Keratinocyte (primary cell): ENCODE data around the gene NT5DC3. TPM values are rescaled to one million over a fixed set of nuclear protein-coding genes. Genes with fewer than 3 reads are reported as not detected.

Experiments
- DNase-seq: peaks from one replicate; pipeline ENCODE4 v3.0.0-alpha.2; 2011; ENCODE audit warnings: low read depth, missing footprints, low spot score
- FAIRE-seq: peaks from 2 replicates; lab custom pipeline; 2011; peaks lifted over from hg19 to GRCh38; lab: Jason Lieb, UNC
- H2AFZ ChIP-seq: 2 replicates; pipeline ENCODE4 v1.6.0; 2012; ENCODE audit warnings: low read length, control low read depth, inconsistent platforms; ENCODE audit not compliant: control insufficient read depth
- H3K27ac ChIP-seq: 2 replicates; pipeline ENCODE4 v1.5.1; 2011; ENCODE audit warnings: low read length; ENCODE audit not compliant: control insufficient read depth, insufficient read depth
- H3K27me3 ChIP-seq: 3 replicates; pipeline ENCODE4 v1.6.0; 2011; ENCODE audit warnings: low read length; ENCODE audit not compliant: control insufficient read depth, insufficient read depth; ENCODE audit errors: extremely low read depth
- H3K36me3 ChIP-seq, 2 experiments: 2 replicates in 1 of 2; 3 replicates in 1 of 2; pipeline ENCODE4 v1.5.1; 2011; ENCODE audit warnings: low read length in 2 of 2, mild to moderate bottlenecking in 1 of 2; ENCODE audit not compliant: control insufficient read depth in 2 of 2, insufficient read depth in 2 of 2; ENCODE audit errors: extremely low read depth in 1 of 2
- H3K4me1 ChIP-seq: 3 replicates; pipeline ENCODE4 v1.5.1; 2011; ENCODE audit warnings: low read length; ENCODE audit not compliant: control insufficient read depth, insufficient read depth; ENCODE audit errors: extremely low read depth
- H3K4me2 ChIP-seq: 3 replicates; pipeline ENCODE4 v1.6.0; 2011; ENCODE audit warnings: low read depth, low read length; ENCODE audit not compliant: control insufficient read depth, insufficient read depth; ENCODE audit errors: extremely low read depth
- H3K4me3 ChIP-seq, 3 experiments: fragments of 200-600 bp in 1 of 3; sonication (generic) in 1 of 3; 2 replicates in 2 of 3; 3 replicates in 1 of 3; pipeline ENCODE4 v1.5.1; 2011 to 2016; ENCODE audit warnings: low read length in 3 of 3, mild to moderate bottlenecking in 3 of 3, control low read depth in 2 of 3, inconsistent platforms in 1 of 3, low read depth in 1 of 3, mixed read lengths in 1 of 3, mixed run types in 1 of 3, moderate library complexity in 1 of 3; ENCODE audit not compliant: control insufficient read depth in 2 of 3, insufficient read depth in 2 of 3; ENCODE audit errors: extremely low read depth in 1 of 3
- H3K79me2 ChIP-seq: 2 replicates; pipeline ENCODE4 v1.6.0; 2012; ENCODE audit warnings: low read length; ENCODE audit not compliant: control insufficient read depth, insufficient read depth
- H3K9ac ChIP-seq: 3 replicates; pipeline ENCODE4 v1.6.0; 2011; ENCODE audit warnings: low read length; ENCODE audit not compliant: control insufficient read depth, insufficient read depth; ENCODE audit errors: extremely low read depth
- H3K9me1 ChIP-seq: 3 replicates; pipeline ENCODE4 v1.6.0; 2011; ENCODE audit warnings: low read length; ENCODE audit not compliant: control insufficient read depth, insufficient read depth; ENCODE audit errors: extremely low read depth
- H3K9me3 ChIP-seq: 2 replicates; pipeline ENCODE4 v1.5.1; 2012; ENCODE audit warnings: low read depth, low read length; ENCODE audit not compliant: control insufficient read depth
- H4K20me1 ChIP-seq: 3 replicates; pipeline ENCODE4 v1.6.0; 2011; ENCODE audit warnings: low read length; ENCODE audit not compliant: control insufficient read depth, insufficient read depth; ENCODE audit errors: extremely low read depth
- EZH2 ChIP-seq: IDR thresholded peaks from one replicate; pipeline ENCODE4 v1.6.1; 2012; ENCODE audit warnings: inconsistent platforms, mild to moderate bottlenecking, low read length, moderate library complexity
- dilution Hi-C: fragments of 300-500 bp; cut with MboI; formaldehyde crosslinking; loops from one replicate; pipeline ENCODE4 v1.7.0; 2020; ENCODE audit warnings: low sequenced_read_pairs; ENCODE audit not compliant: extremely low pct_ligation_motif_present
- polyA plus RNA-seq, 5 experiments: library from polyadenylated mRNA; depleted of rRNA in 3 of 5; stranded (reverse) in 3 of 5; stranded (forward) in 1 of 5; unstranded in 1 of 5; fragments of >200 nt; gene quantifications; 1 replicate in 1 of 5; 2 replicates in 3 of 5; 3 replicates in 1 of 5; pipeline versions ENCODE4 v1.2.1 to v1.2.3, GENCODE V29; 2011 to 2012; ENCODE audit warnings: missing spikeins in 2 of 5, low read depth in 1 of 5, low replicate concordance in 1 of 5
- TF ChIP-seq, protein P1 (sequence below), 3 experiments: IDR thresholded peaks in 1 of 3; conservative IDR thresholded peaks in 1 of 3; optimal IDR thresholded peaks in 1 of 3; 2 replicates in 2 of 3; 3 replicates in 1 of 3; pipeline versions ENCODE3 to v1.5.1; 2011; ENCODE audit warnings: low read length in 3 of 3, mild to moderate bottlenecking in 3 of 3, moderate library complexity in 2 of 3, control low read depth in 1 of 3, inconsistent platforms in 1 of 3; ENCODE audit not compliant: insufficient read depth in 2 of 3; ENCODE audit errors: extremely low read depth in 1 of 3

The NT5DC3 gene
- polyA plus RNA-seq, 1 donor (not counting 4 experiments of a cell fraction or from before 2014, with no cell fraction given): 12.8 TPM

GRCh38 chr12:103766028-103766427 lies 75.0 kb downstream of the NT5DC3 start:
- Histone ChIP-seq H3K4me1 (no peaks in the 10 kb centered on the region), H3K79me2 (no peaks in the 10 kb centered on the region), H3K27me3 (no peaks in the 10 kb centered on the region), H3K4me2 (no peak overlapping the region), H3K4me3 (no peak overlapping the region), H3K36me3 (peaks cover 31 to 47% of the 10 kb centered on the region in 2 experiments), H3K27ac (no peak overlapping the region), H3K9me1 (no peaks in the 10 kb centered on the region), H2AFZ (no peak overlapping the region), H3K9ac (no peak overlapping the region), H4K20me1 (no peaks in the 10 kb centered on the region), H3K9me3 (no peaks in the 10 kb centered on the region)
- no peak for FAIRE-seq
- TF ChIP-seq, protein P1, sequence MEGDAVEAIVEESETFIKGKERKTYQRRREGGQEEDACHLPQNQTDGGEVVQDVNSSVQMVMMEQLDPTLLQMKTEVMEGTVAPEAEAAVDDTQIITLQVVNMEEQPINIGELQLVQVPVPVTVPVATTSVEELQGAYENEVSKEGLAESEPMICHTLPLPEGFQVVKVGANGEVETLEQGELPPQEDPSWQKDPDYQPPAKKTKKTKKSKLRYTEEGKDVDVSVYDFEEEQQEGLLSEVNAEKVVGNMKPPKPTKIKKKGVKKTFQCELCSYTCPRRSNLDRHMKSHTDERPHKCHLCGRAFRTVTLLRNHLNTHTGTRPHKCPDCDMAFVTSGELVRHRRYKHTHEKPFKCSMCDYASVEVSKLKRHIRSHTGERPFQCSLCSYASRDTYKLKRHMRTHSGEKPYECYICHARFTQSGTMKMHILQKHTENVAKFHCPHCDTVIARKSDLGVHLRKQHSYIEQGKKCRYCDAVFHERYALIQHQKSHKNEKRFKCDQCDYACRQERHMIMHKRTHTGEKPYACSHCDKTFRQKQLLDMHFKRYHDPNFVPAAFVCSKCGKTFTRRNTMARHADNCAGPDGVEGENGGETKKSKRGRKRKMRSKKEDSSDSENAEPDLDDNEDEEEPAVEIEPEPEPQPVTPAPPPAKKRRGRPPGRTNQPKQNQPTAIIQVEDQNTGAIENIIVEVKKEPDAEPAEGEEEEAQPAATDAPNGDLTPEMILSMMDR (optimal IDR thresholded peaks at IDR 0.05 in 1 of 3, IDR thresholded peaks at IDR 0.05 in 1 of 3, conservative IDR thresholded peaks at IDR 0.05 in 1 of 3; ENCODE audit: extremely low read depth in 1 of 3, insufficient read depth in 2 of 3, low read length in 3 of 3): no peak
- no peak for TF ChIP-seq EZH2
- dilution Hi-C loops: no loop called here
- DNase-seq: no peak

DNA sequence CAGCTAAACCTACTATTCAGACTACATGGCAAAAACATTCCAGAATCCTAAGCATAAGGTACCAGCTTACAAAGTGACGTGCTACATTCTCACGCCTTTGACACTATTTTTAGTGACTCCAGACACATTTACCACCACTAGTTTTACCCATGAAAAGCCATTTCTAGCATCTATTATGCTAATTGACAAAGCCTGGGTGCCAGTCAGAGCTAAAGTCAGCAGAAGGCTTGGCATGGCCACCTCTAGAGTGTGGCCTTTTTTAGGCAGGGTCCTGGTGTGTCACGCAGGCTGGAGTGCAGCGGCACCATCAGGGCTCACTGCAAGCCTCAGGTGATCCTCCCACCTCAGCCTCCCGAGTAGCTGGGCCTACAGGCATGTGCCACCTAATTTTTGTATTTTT lies 75.7 kb downstream of the NT5DC3 start:
- H3K79me2 ChIP-seq: no peaks in the 10 kb centered on the region
- TF ChIP-seq, protein P1 (optimal IDR thresholded peaks at IDR 0.05 in 1 of 3, IDR thresholded peaks at IDR 0.05 in 1 of 3, conservative IDR thresholded peaks at IDR 0.05 in 1 of 3; ENCODE audit: extremely low read depth in 1 of 3, insufficient read depth in 2 of 3, low read length in 3 of 3): no peak
- TF ChIP-seq EZH2: no peak
- dilution Hi-C loops: no loop called here
- no peak overlapping the region for H2AFZ ChIP-seq
- H3K36me3 ChIP-seq: peaks cover 31 to 44% of the 10 kb centered on the region in 2 experiments
- H3K4me3 ChIP-seq: no peak overlapping the region
- H3K9me3 ChIP-seq: no peaks in the 10 kb centered on the region
- no peaks in the 10 kb centered on the region for H3K9me1 ChIP-seq
- no peak for DNase-seq
- H3K4me2 ChIP-seq: no peak overlapping the region
- no peaks in the 10 kb centered on the region for H3K4me1 ChIP-seq
- no peak overlapping the region for H3K9ac ChIP-seq
- no peaks in the 10 kb centered on the region for H4K20me1 ChIP-seq
- no peak overlapping the region for H3K27ac ChIP-seq
- FAIRE-seq: no peak
- H3K27me3 ChIP-seq: no peaks in the 10 kb centered on the region
